ENCODE data around the gene GLT8D2.

The GLT8D2 gene

GRCh38 chr12:103948746-103949406 is 101.1 kb downstream of the GLT8D2 start:
- TF ChIP-seq POLR2AphosphoS5 (IDR thresholded peaks at IDR 0.05; ENCODE audit: low read depth) (peak; percentile 65), GABPA (IDR thresholded peaks at IDR 0.05; ENCODE audit: low read depth) (no peak), SPI1 (IDR thresholded peaks at IDR 0.05; ENCODE audit: borderline replicate concordance, low read depth) (no peak), CTCF (IDR thresholded peaks at IDR 0.05; ENCODE audit: insufficient read depth, low read length) (no peak), REST (IDR thresholded peaks at IDR 0.05; ENCODE audit: insufficient replicate concordance, low read depth) (no peak)
- no peak for DNase-seq (ENCODE audit: low read depth in 1 of 2, low spot score in 1 of 2)
- H3K4me3 ChIP-seq (replicated peaks; ENCODE audit: insufficient read depth, low read length), result no peak overlapping the region
- H3K27me3 ChIP-seq (ENCODE audit: insufficient read depth, poor library complexity, severe bottlenecking), result no peaks in the 10 kb centered on the region
- H3K27ac ChIP-seq (replicated peaks), result no peak overlapping the region

- no peak overlapping the region for H3K4me3 ChIP-seq (replicated peaks; ENCODE audit: insufficient read depth, low read length)
- no peak for DNase-seq (ENCODE audit: low read depth in 1 of 2, low spot score in 1 of 2)
- H3K27me3 ChIP-seq (ENCODE audit: insufficient read depth, poor library complexity, severe bottlenecking), result no peaks in the 10 kb centered on the region
- no peak overlapping the region for H3K27ac ChIP-seq (replicated peaks)
- TF ChIP-seq REST (IDR thresholded peaks at IDR 0.05; ENCODE audit: insufficient replicate concordance, low read depth) (no peak), SPI1 (IDR thresholded peaks at IDR 0.05; ENCODE audit: borderline replicate concordance, low read depth) (no peak), GABPA (IDR thresholded peaks at IDR 0.05; ENCODE audit: low read depth) (no peak), POLR2AphosphoS5 (IDR thresholded peaks at IDR 0.05; ENCODE audit: low read depth) (no peak), CTCF (IDR thresholded peaks at IDR 0.05; ENCODE audit: insufficient read depth, low read length) (no peak)
Measured at GRCh38 chr12:103947871-103948555, 102.0 kb downstream of the GLT8D2 start.

- Histone ChIP-seq H3K4me3 (replicated peaks; ENCODE audit: insufficient read depth, low read length) (no peak overlapping the region), H3K27ac (replicated peaks) (no peak overlapping the region), H3K27me3 (ENCODE audit: insufficient read depth, poor library complexity, severe bottlenecking) (no peaks in the 10 kb centered on the region)
- no peak for DNase-seq (ENCODE audit: low read depth in 1 of 2, low spot score in 1 of 2)
- no peak for TF ChIP-seq REST (IDR thresholded peaks at IDR 0.05; ENCODE audit: insufficient replicate concordance, low read depth)
- TF ChIP-seq POLR2AphosphoS5 (IDR thresholded peaks at IDR 0.05; ENCODE audit: low read depth), result no peak
- TF ChIP-seq GABPA (IDR thresholded peaks at IDR 0.05; ENCODE audit: low read depth), result no peak
- no peak for TF ChIP-seq CTCF (IDR thresholded peaks at IDR 0.05; ENCODE audit: insufficient read depth, low read length)
- TF ChIP-seq SPI1 (IDR thresholded peaks at IDR 0.05; ENCODE audit: borderline replicate concordance, low read depth), result no peak
Measured at GRCh38 chr12:103944964-103945363, 105.0 kb downstream of the GLT8D2 start.
